OCI-LY7 (cell line): ENCODE measurements around the gene DOCK4.

Experiments used
- CTCF ChIP-seq: fragments of 200-600 bp; sonication (generic); conservative IDR thresholded peaks from 2 replicates; pipeline ENCODE4 v1.5.1; 2014; ENCODE audit warnings: mild to moderate bottlenecking, antibody characterized with exemption, low read length, moderate library complexity, mixed read lengths
- EZH2phosphoT487 ChIP-seq: fragments of 200-600 bp; sonication (generic); IDR thresholded peaks from 2 replicates; pipeline ENCODE4 v1.6.1; 2018; ENCODE audit warnings: low read depth, borderline replicate concordance, mild to moderate bottlenecking, mixed run types, antibody characterized with exemption, low read length, moderate library complexity, mixed read lengths

DNA sequence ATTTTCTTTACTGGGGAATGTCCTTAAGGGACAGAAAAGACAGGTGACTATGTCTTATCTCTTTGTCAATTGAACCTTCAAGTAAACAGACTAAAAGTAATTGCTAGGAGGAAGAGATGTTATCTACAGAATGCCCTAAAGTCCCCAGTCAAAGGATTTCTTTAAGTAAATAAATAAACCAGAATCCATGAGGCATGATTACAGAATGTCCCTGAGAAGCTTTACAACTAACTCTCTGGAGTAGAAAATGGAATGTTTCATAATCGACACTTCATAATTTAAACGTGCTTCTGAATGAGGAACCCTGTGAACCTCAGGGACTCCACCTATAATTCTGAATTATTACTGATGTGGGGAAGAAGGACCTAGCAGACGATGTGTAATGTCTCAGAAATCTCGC is 456.0 kb downstream of the DOCK4 start:
- TF ChIP-seq CTCF (no peak), EZH2phosphoT487 (no peak)
